22Rv1 (cell line): ENCODE data around the gene NHLH2.

Source experiments
- H3K27ac ChIP-seq: fragments of 450-650 bp; 2 replicates; pipeline ENCODE4 v1.5.1; 2017
- ZFX ChIP-seq: fragments of 450-650 bp; IDR thresholded peaks from 2 replicates; pipeline ENCODE4 v1.6.1; 2017; ENCODE audit warnings: antibody characterized with exemption, borderline replicate concordance
- TF ChIP-seq, protein P1 (sequence below): fragments of 450-650 bp; IDR thresholded peaks from 2 replicates; pipeline ENCODE4 v1.5.1; 2017; ENCODE audit warnings: mild to moderate bottlenecking

Gene NHLH2

DNA sequence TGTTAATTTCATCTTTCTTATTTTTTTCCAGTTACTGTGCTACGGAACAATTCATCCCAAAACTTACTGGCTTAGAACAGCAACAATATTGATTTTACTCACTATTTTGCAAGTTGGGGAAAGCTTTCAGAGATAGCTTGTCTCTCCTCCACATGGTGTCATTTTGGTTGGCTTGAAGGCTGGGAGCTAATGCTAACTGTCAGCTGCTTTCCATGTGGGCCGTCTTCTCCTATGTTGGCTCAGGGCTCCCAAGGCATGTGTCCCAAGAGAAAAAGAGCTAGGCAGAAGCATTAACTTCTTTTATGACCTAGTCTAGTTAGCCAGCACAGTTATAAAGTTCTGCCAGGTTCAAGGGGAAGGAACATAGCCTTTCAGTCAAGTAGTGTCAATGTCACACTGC, 38.5 kb downstream of the NHLH2 start:
- no peak overlapping the region for H3K27ac ChIP-seq
- no peak for TF ChIP-seq ZFX
- TF ChIP-seq, protein P1, sequence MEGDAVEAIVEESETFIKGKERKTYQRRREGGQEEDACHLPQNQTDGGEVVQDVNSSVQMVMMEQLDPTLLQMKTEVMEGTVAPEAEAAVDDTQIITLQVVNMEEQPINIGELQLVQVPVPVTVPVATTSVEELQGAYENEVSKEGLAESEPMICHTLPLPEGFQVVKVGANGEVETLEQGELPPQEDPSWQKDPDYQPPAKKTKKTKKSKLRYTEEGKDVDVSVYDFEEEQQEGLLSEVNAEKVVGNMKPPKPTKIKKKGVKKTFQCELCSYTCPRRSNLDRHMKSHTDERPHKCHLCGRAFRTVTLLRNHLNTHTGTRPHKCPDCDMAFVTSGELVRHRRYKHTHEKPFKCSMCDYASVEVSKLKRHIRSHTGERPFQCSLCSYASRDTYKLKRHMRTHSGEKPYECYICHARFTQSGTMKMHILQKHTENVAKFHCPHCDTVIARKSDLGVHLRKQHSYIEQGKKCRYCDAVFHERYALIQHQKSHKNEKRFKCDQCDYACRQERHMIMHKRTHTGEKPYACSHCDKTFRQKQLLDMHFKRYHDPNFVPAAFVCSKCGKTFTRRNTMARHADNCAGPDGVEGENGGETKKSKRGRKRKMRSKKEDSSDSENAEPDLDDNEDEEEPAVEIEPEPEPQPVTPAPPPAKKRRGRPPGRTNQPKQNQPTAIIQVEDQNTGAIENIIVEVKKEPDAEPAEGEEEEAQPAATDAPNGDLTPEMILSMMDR = no peak

DNA sequence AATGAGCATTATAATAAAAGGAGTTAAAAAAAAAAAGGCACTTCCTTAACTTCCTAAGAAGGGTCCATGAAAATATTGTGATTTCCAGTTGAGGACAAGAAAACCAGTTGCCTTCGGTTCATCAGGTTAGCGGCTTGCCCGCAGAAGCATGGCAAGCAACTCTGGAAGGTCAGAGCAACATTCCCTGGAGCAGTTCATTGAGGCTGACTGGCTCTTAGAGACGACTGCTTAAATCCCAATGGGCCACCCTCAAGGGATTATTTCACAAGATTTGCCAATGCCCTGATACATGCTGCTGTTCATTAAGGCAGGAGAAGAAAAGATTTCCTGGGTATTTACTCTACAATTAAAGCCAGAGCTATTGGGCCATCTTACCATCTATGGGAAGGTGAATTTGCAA, 43.4 kb downstream of the NHLH2 start:
- TF ChIP-seq, protein P1 = no peak
- TF ChIP-seq ZFX = no peak
- H3K27ac ChIP-seq = no peak overlapping the region

DNA sequence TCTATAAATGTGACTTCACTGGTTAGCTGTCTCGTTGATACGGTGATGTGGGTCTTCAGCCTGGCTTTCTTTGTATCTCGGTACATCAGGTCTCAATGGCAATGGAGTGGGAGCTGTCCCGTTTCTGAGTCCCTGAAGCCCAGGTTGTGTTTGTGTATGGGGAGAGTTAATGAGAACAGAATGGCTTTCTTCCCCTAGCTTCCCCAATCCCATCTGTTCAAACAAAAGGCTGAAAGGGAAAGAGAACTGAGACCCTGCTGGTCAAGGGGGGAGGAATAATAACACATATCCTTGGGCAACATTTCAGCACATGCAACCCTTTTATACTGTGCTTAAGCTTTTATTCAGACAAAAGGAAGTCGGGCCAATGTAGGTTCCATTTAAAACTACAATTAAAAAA, 44.0 kb downstream of the NHLH2 start:
- no peak overlapping the region for H3K27ac ChIP-seq
- TF ChIP-seq, protein P1 = no peak
- TF ChIP-seq ZFX = no peak

DNA sequence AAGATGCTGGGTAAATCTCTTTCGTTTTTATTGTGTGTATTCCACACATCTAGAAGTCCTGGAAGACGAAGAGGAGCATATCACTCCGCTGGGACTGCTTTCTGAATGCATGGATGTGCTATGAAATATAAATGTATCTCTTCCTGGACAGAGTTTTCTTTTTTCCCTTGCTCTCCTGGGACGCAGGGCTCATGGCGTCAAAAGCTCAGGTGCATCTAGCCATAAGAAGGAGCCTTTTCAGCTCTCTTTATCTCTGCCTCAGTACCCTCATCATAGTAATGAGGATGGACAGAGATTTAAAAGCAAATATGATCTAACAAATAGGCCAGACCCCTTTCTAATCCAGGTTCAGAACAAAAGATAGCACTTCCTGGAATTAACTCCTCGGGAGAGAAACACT, 44.9 kb downstream of the NHLH2 start:
- no peak overlapping the region for H3K27ac ChIP-seq
- TF ChIP-seq, protein P1 = no peak
- no peak for TF ChIP-seq ZFX

DNA sequence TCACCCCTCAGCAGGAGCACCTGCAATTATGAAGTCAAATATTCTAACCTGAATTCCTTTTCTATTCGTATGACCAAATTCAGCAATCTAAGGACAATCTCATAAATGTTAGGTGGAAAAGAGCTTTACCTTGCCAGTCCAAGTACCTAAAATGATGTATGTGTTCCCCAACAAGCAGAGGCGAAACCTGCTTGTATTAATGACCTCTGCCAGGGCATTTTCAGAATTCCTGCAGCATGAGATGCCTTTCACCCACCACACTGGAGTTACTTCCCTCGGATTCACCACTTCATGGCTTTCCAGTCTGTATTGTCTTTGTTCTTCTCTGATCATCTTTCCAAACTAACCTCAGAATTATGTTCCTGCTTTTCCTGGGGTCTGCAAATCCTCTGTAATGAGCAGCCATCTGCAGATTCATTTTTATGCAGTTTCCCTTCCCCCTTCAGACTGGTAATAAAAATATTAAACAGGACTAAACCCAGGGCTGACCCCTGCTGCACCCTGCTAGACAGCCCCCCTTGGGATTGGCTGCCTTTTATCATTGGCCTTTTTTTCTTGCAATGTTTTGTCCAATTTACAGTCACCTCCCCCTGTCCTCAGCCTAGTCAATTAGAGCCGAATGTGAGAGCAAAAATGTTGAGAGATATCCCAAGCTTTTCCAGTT, 45.8 kb downstream of the NHLH2 start:
- H3K27ac ChIP-seq = no peak overlapping the region
- TF ChIP-seq, protein P1 = no peak
- no peak for TF ChIP-seq ZFX

DNA sequence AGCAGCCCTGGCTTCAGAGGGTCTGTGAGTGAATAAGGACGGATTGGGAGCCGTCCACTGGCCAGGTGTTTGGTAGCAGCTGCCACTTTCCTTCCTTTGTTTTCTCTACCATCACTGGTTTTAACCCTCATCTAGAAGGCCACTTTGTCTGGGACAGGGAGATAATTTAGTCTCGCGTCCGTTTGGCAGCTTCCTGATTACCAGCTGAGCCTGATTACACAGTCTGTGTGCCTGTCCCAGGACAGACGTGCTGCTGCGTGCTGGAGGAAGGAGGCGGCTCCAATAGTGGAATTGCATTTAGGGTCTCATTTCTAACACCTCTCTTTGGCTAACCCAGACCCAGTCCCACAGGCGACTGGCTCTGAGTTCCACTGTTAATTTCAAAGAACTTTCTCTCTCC, 47.8 kb downstream of the NHLH2 start:
- H3K27ac ChIP-seq = no peak overlapping the region
- TF ChIP-seq, protein P1 = no peak
- no peak for TF ChIP-seq ZFX

DNA sequence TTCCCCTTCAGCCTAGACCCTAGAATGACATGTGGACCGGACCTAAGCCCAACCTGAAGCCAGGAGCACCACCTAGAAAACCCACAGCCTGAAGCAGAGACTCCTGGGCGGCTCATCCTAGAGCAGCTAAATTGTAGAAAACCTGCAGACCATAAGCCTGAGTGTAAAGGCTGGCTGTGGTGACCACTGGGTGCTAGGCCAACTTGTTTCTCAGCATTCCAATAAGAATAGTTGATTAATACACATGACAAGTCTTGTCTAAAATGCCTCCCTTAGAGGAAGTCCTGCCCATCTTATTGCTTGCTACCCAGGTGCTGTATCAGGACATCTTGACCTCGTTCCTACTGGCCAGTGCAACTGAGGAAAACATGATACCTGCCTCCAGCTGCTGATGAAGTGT, 49.1 kb downstream of the NHLH2 start:
- no peak for TF ChIP-seq ZFX
- TF ChIP-seq, protein P1 = no peak
- H3K27ac ChIP-seq = no peak overlapping the region
